Renal cortex interstitium (tissue), 3 donors: ENCODE results near the gene DOCK1. TPM values are rescaled to one million over a fixed set of nuclear protein-coding genes. Genes with fewer than 3 reads are reported as not detected.

Experiments
- polyA plus RNA-seq, 3 donors: library from polyadenylated mRNA; unstranded; fragments of 120-200 nt; gene quantifications; one replicate each; pipeline ENCODE4 v1.2.1, GENCODE V29; 2013; ENCODE audit not compliant: insufficient read length in 3 of 3

The DOCK1 gene
- polyA plus RNA-seq, 3 donors = 62.5 to 69.5 (median 64.8) TPM

Other genes starting within 250 kb of the DOCK1 start
- under 1 TPM; 0.52 to 0.70 (median 0.70) TPM for gene C10orf90, start 234.7 kb upstream of the DOCK1 start, polyA plus RNA-seq